IPS-18a (cell line): ENCODE measurements around the gene HEPACAM.
"Not testable (repeated sequence)": the region's sequence is repeated elsewhere in the genome, so short reads cannot be mapped to it uniquely, and the experiment has no call there.

Source experiments
- H3K27ac ChIP-seq: one replicate; pipeline ENCODE4 v1.5.1; 2013; ENCODE audit warnings: low read length
- H3K27me3 ChIP-seq: one replicate; pipeline ENCODE4 v1.6.1; 2013; ENCODE audit warnings: mild to moderate bottlenecking, low read length; ENCODE audit not compliant: control insufficient read depth, insufficient read depth
- H3K36me3 ChIP-seq: one replicate; pipeline ENCODE4 v1.6.1; 2013; ENCODE audit warnings: low read depth, low read length; ENCODE audit not compliant: control insufficient read depth
- H3K4me1 ChIP-seq: one replicate; pipeline ENCODE4 v1.6.1; 2013; ENCODE audit warnings: low read depth, low read length; ENCODE audit not compliant: control insufficient read depth
- H3K4me3 ChIP-seq: one replicate; pipeline ENCODE4 v1.5.1; 2013; ENCODE audit warnings: low read length
- H3K9ac ChIP-seq: one replicate; pipeline ENCODE4 v1.6.1; 2013; ENCODE audit warnings: mild to moderate bottlenecking, low read length, moderate library complexity
- H3K9me3 ChIP-seq: one replicate; pipeline ENCODE4 v1.6.1; 2013; ENCODE audit warnings: low read depth, low read length; ENCODE audit not compliant: control insufficient read depth

Gene HEPACAM

GRCh38 chr11:124935548-124936514 lies at the start of gene HEPACAM:
TSS of gene HEPACAM (minus strand) at chr11:124936047. CDS start at chr11:124936006, 41 bp downstream.
- Histone ChIP-seq H3K9ac (no peak within 1 kb of the TSS), H3K4me1 (no peaks in the 10 kb centered on the region), H3K36me3 (no peaks in the 10 kb centered on the region), H3K4me3 (no peak within 1 kb of the TSS), H3K9me3 (no peaks in the 10 kb centered on the region), H3K27me3 (peaks cover 16% of the 10 kb centered on the region), H3K27ac (no peak within 1 kb of the TSS)

- H3K4me1 ChIP-seq = no peaks in the 10 kb centered on the region
- H3K9me3 ChIP-seq = no peaks in the 10 kb centered on the region
- H3K27me3 ChIP-seq = no peaks in the 10 kb centered on the region
- H3K9ac ChIP-seq = no peak overlapping the region
- no peak overlapping the region for H3K4me3 ChIP-seq
- H3K27ac ChIP-seq = no peak overlapping the region
- no peaks in the 10 kb centered on the region for H3K36me3 ChIP-seq
These were observed 48.6 kb upstream of the HEPACAM start for GRCh38 chr11:124984512-124984854.

- H3K4me3 ChIP-seq = no peak overlapping the region
- no peak overlapping the region for H3K9ac ChIP-seq
- no peaks in the 10 kb centered on the region for H3K9me3 ChIP-seq
These were observed 48.0 kb upstream of the HEPACAM start for GRCh38 chr11:124983674-124984511.

DNA sequence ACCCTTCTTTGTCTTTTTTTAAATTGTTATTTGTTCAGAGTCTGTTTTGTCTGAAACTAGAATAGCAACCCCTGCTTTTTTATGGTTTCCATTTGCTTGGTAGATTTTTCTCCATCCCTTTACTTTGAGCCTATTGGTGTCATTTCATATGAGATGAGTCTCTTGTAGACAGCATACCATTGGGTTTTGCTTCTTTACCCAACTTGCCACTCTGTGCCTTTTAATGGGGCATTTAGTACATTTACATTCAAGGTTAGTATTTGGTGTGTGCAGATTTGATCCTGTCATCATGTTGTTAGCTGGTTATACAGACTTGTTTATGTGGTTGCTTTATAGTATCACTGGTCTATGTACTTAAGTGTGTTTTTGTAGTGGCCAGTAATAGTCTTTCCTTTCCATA lies 46.2 kb upstream of the HEPACAM start:
- no peak overlapping the region for H3K9ac ChIP-seq
- no peak overlapping the region for H3K4me3 ChIP-seq
- H3K27me3 ChIP-seq = no peaks in the 10 kb centered on the region
- no peak overlapping the region for H3K27ac ChIP-seq
- H3K4me1 ChIP-seq = no peaks in the 10 kb centered on the region
- H3K36me3 ChIP-seq = no peaks in the 10 kb centered on the region
- no peaks in the 10 kb centered on the region for H3K9me3 ChIP-seq

More at GRCh38 chr11:124983674-124984511, 48.0 kb upstream of the HEPACAM start:
- H3K27ac ChIP-seq = no peak overlapping the region
- H3K27me3 ChIP-seq = no peaks in the 10 kb centered on the region
- no peaks in the 10 kb centered on the region for H3K36me3 ChIP-seq
- no peaks in the 10 kb centered on the region for H3K4me1 ChIP-seq

GRCh38 chr11:124978316-124978715 lies 42.5 kb upstream of the HEPACAM start:
- H3K9me3 ChIP-seq = no peaks in the 10 kb centered on the region
- no peaks in the 10 kb centered on the region for H3K27me3 ChIP-seq

GRCh38 chr11:124977006-124977405 lies 41.2 kb upstream of the HEPACAM start:
- Histone ChIP-seq H3K9me3 (no peaks in the 10 kb centered on the region), H3K4me1 (no peaks in the 10 kb centered on the region), H3K36me3 (no peaks in the 10 kb centered on the region), H3K27me3 (no peaks in the 10 kb centered on the region), H3K9ac (no peak overlapping the region), H3K4me3 (no peak overlapping the region), H3K27ac (no peak overlapping the region)

More at GRCh38 chr11:124978316-124978715, 42.5 kb upstream of the HEPACAM start:
- no peak overlapping the region for H3K9ac ChIP-seq
- no peak overlapping the region for H3K4me3 ChIP-seq
- no peaks in the 10 kb centered on the region for H3K4me1 ChIP-seq
- no peak overlapping the region for H3K27ac ChIP-seq
- H3K36me3 ChIP-seq = no peaks in the 10 kb centered on the region

GRCh38 chr11:124976531-124976930 lies 40.7 kb upstream of the HEPACAM start:
- H3K9me3 ChIP-seq = no peaks in the 10 kb centered on the region

GRCh38 chr11:124971810-124972209 lies 36.0 kb upstream of the HEPACAM start:
- no peaks in the 10 kb centered on the region for H3K36me3 ChIP-seq
- H3K9ac ChIP-seq = no peak overlapping the region
- H3K4me1 ChIP-seq = no peaks in the 10 kb centered on the region
- no peaks in the 10 kb centered on the region for H3K27me3 ChIP-seq
- no peak overlapping the region for H3K27ac ChIP-seq
- no peak overlapping the region for H3K4me3 ChIP-seq
- H3K9me3 ChIP-seq = no peaks in the 10 kb centered on the region

More at GRCh38 chr11:124976531-124976930, 40.7 kb upstream of the HEPACAM start:
- Histone ChIP-seq H3K4me1 (no peaks in the 10 kb centered on the region), H3K27me3 (no peaks in the 10 kb centered on the region), H3K36me3 (no peaks in the 10 kb centered on the region), H3K4me3 (no peak overlapping the region), H3K9ac (no peak overlapping the region), H3K27ac (no peak overlapping the region)

DNA sequence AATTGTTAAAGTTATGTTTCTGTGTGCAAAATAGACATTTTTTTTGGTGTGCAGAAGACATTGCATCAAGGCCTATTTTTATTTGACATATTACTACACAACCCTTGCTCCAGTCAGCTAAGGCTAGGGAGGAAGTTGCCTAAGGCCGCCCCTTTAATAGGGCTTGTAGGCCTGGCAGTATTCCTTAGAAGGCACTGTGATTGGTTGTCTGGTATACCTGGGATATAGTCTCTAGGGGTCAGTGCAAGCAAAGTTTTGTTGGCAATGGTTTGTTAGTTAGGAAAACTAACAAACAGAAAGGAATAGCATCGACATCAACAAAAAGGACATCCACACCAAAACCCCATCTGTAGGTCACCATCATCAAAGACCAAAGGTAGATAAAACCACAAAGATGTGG lies 35.1 kb upstream of the HEPACAM start:
- Histone ChIP-seq H3K36me3 (no peaks in the 10 kb centered on the region), H3K4me3 (no peak overlapping the region), H3K4me1 (no peaks in the 10 kb centered on the region), H3K27ac (no peak overlapping the region), H3K27me3 (no peaks in the 10 kb centered on the region), H3K9ac (no peak overlapping the region), H3K9me3 (no peaks in the 10 kb centered on the region)

- H3K4me3 ChIP-seq, H3K9me3 ChIP-seq, H3K9ac ChIP-seq, H3K27ac ChIP-seq, H3K4me1 ChIP-seq, H3K27me3 ChIP-seq, H3K36me3 ChIP-seq: not testable (repeated sequence)
These were observed 32.4 kb upstream of the HEPACAM start for GRCh38 chr11:124968197-124968596.

DNA sequence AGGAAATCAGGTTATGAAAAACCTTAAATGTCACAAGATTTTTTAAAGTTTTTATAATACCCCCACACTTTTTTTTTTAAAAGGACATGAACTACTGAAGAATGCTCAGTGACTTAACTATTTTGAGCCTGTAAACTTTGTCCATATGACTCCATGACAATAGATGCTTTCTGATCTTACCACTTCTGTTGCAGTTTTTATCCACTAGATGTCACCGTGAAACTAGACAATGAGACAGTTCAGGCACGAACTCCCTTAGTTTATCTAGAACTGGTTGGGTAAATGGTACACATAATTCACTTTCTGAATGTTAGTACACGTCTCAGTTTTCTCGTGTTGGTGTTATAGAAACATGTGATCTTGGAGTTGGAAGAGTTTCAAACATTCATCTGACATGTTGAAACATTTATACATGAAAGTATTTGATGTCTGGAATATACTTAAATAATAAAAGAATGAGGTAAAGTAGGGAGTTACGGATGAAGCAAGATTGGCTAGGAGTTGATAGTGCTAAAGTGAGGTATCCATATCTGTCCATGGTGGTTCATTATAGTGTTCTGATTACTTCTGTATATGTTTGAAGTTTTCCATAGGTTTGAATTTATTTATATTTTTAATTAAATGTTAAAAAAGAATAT lies 26.2 kb upstream of the HEPACAM start:
- Histone ChIP-seq H3K27me3 (no peaks in the 10 kb centered on the region), H3K36me3 (no peaks in the 10 kb centered on the region), H3K4me1 (no peaks in the 10 kb centered on the region), H3K9me3 (no peaks in the 10 kb centered on the region), H3K4me3 (no peak overlapping the region), H3K27ac (no peak overlapping the region), H3K9ac (no peak overlapping the region)
